Stimulated activated CD8-positive, alpha-beta memory T cell treated with anti-CD3 and anti-CD28 coated beads, Interleukin-7, amount 100 ng/mL, for 48 hours (primary cell): Measurements from ENCODE around the gene RFWD3.

Source experiments
- DNase-seq, 2 donors: peaks; one replicate each; pipeline ENCODE4 v3.0.0-alpha.2; 2020; ENCODE audit warnings: low read depth in 1 of 2; ENCODE audit errors: extremely low read depth in 1 of 2

Gene RFWD3

GRCh38 chr16:74623214-74623838 is 43.4 kb downstream of the RFWD3 start:
- DNase-seq: no peak

GRCh38 chr16:74622005-74622404 is 44.7 kb downstream of the RFWD3 start:
- no peak for DNase-seq

- DNase-seq: no peak
Observed at GRCh38 chr16:74617206-74617788, 49.4 kb downstream of the RFWD3 start.

- DNase-seq: no peak
Observed at GRCh38 chr16:74611721-74612120, 55.0 kb downstream of the RFWD3 start.

GRCh38 chr16:74608944-74609343 is 57.7 kb downstream of the RFWD3 start:
- DNase-seq: peak in 1 of 2 donors; percentile 19

GRCh38 chr16:74608381-74608780 is 58.3 kb downstream of the RFWD3 start:
- DNase-seq: no peak

- DNase-seq: no peak
Observed at GRCh38 chr16:74607962-74608356, 58.7 kb downstream of the RFWD3 start.

GRCh38 chr16:74607310-74607961 is 59.2 kb downstream of the RFWD3 start:
- DNase-seq: no peak

GRCh38 chr16:74606521-74607309 is 60.0 kb downstream of the RFWD3 start, which contains the start of gene GLG1:
GLG1 (minus strand) TSS chr16:74607114; CDS start chr16:74607094, 20 bp downstream.
- peak; percentile 79 to 84 for DNase-seq

GRCh38 chr16:74605746-74606520 is 60.7 kb downstream of the RFWD3 start:
- DNase-seq: no peak

GRCh38 chr16:74605332-74605731 is 61.3 kb downstream of the RFWD3 start:
- no peak for DNase-seq

- DNase-seq: no peak
Observed at GRCh38 chr16:74603848-74604247, 62.8 kb downstream of the RFWD3 start.

- peak; percentile 27 to 54 for DNase-seq
Observed at GRCh38 chr16:74601126-74601871, 65.4 kb downstream of the RFWD3 start.

GRCh38 chr16:74596586-74596985 is 70.1 kb downstream of the RFWD3 start:
- no peak for DNase-seq

GRCh38 chr16:74592847-74593246 is 73.8 kb downstream of the RFWD3 start:
- no peak for DNase-seq

- no peak for DNase-seq
Observed at GRCh38 chr16:74591876-74592650, 74.6 kb downstream of the RFWD3 start.

GRCh38 chr16:74586948-74587347 is 79.7 kb downstream of the RFWD3 start:
- no peak for DNase-seq

GRCh38 chr16:74585846-74586443 is 80.7 kb downstream of the RFWD3 start:
- no peak for DNase-seq
